ENCODE data around the gene CSMD2.

The CSMD2 gene

DNA sequence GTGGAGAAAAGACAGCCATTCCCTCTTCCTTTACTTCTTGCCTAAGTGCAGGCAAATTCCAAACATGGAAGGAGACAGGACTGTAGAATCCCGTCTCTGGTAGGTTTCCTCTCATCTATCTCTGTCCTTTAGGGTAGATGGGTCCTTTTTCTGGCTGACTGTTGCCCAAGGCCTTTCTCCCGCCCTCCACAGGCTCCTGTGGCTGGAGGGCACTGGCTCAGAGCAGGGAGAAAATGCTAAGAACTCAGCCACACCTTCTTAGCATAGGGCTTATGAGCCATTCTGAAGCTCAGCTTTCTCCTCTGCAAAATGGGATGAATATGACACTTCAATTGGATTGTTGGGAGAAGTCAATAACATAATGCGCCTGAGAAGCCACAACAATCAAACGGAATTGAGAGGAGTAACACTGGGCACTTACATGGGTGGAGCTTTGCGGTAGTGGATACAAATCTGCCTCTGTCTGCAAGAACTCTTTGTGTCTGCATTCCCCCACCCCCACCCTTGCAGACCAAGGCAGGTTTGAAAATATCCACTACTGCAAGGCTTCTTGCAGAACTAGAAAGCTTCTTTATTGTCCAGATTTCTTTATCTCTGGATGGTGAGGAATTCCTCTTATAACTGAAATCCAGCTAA lies 94.7 kb downstream of the CSMD2 start:
- Histone ChIP-seq H3K9ac (ENCODE audit: low read depth, low read length) (no peak overlapping the region), H3K79me2 (ENCODE audit: insufficient read depth, low read length) (no peaks in the 10 kb centered on the region), H3K9me3 (ENCODE audit: insufficient read depth, low read length, severe bottlenecking) (no peaks in the 10 kb centered on the region), H3K36me3 (ENCODE audit: insufficient read depth, low read length) (no peaks in the 10 kb centered on the region), H3K27me3 (ENCODE audit: insufficient read depth, low read length, poor library complexity) (peaks cover 3% of the 10 kb centered on the region), H2AFZ (ENCODE audit: low read depth, low read length) (no peak overlapping the region), H4K20me1 (ENCODE audit: insufficient read depth, low read length) (no peaks in the 10 kb centered on the region), H3K4me2 (ENCODE audit: insufficient read depth, low read length) (no peak overlapping the region), H3K4me3 (ENCODE audit: low read depth in 1 of 2, low read length in 2 of 2) (no peak overlapping the region), H3K27ac (ENCODE audit: low read length) (no peak overlapping the region), H3K4me1 (ENCODE audit: insufficient read depth, low read length) (no peaks in the 10 kb centered on the region)
- DNase-seq, result no peak
- ATAC-seq (ENCODE audit: insufficient read depth, low read depth), result no peak
- no peak for TF ChIP-seq EZH2 (IDR thresholded peaks at IDR 0.05; ENCODE audit: borderline replicate concordance, low read depth, low read length, severe bottlenecking)
- TF ChIP-seq, protein P1, sequence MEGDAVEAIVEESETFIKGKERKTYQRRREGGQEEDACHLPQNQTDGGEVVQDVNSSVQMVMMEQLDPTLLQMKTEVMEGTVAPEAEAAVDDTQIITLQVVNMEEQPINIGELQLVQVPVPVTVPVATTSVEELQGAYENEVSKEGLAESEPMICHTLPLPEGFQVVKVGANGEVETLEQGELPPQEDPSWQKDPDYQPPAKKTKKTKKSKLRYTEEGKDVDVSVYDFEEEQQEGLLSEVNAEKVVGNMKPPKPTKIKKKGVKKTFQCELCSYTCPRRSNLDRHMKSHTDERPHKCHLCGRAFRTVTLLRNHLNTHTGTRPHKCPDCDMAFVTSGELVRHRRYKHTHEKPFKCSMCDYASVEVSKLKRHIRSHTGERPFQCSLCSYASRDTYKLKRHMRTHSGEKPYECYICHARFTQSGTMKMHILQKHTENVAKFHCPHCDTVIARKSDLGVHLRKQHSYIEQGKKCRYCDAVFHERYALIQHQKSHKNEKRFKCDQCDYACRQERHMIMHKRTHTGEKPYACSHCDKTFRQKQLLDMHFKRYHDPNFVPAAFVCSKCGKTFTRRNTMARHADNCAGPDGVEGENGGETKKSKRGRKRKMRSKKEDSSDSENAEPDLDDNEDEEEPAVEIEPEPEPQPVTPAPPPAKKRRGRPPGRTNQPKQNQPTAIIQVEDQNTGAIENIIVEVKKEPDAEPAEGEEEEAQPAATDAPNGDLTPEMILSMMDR (IDR thresholded peaks at IDR 0.05; ENCODE audit: borderline replicate concordance, extremely low read depth, low read length, poor library complexity, severe bottlenecking), result no peak

DNA sequence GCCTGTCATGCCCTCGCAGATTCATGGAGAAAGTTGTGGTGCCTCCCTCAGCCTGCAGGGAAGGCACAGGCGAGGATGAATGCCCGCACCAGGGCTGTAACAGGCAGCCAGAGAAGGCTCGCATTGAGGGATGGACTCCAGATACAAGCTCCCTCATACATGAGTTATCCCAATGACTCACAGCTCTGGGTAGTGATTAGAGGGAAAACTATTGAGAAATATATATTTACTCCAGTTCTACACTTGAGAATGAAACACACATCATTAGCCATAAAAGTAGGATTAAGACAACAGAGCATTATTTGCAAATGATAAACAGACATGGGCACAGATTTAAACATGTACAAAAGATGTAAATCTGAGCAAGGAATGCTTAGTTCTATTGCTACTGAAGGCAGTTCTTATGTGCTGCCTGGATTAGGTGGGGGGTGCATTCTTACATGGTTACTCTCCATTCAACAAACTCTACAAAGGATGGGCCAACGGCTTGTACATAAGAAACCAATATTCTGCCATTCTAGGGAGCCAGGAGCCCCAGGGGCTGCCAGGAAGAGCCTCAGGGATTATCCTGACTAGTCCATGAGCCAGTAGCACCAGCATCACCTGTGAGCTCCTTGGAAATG lies 97.9 kb downstream of the CSMD2 start:
- H3K36me3 ChIP-seq (ENCODE audit: insufficient read depth, low read length), result no peaks in the 10 kb centered on the region

DNA sequence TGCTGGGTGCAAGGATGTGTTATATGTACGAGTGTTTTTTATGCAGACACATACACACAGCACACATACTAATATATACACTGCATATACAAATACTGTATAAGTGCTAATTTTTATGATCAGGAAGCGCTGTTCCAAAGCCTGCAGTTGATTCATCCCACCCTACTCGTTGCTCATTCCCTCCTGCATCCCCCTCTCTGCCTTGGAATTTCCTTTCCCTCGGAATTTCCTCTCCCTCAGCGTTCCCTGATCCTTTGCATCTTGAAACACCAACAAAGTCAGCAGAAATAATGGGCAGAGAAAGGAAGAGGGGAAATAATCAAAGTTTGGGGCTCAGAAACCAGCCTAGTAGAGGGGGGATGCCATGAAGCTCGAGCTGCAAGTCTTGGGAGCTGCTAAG lies 98.9 kb downstream of the CSMD2 start:
- peaks cover 3% of the 10 kb centered on the region for H3K27me3 ChIP-seq (ENCODE audit: insufficient read depth, low read length, poor library complexity)
- no peak for DNase-seq
- H4K20me1 ChIP-seq (ENCODE audit: insufficient read depth, low read length), result no peaks in the 10 kb centered on the region
- H2AFZ ChIP-seq (ENCODE audit: low read depth, low read length), result no peak overlapping the region
- no peaks in the 10 kb centered on the region for H3K4me1 ChIP-seq (ENCODE audit: insufficient read depth, low read length)
- no peaks in the 10 kb centered on the region for H3K36me3 ChIP-seq (ENCODE audit: insufficient read depth, low read length)
- H3K4me3 ChIP-seq (ENCODE audit: low read depth in 1 of 2, low read length in 2 of 2), result no peak overlapping the region
- H3K4me2 ChIP-seq (ENCODE audit: insufficient read depth, low read length), result no peak overlapping the region
- no peak overlapping the region for H3K27ac ChIP-seq (ENCODE audit: low read length)
- no peaks in the 10 kb centered on the region for H3K9me3 ChIP-seq (ENCODE audit: insufficient read depth, low read length, severe bottlenecking)
- no peak for ATAC-seq (ENCODE audit: insufficient read depth, low read depth)
- TF ChIP-seq, protein P1 (IDR thresholded peaks at IDR 0.05; ENCODE audit: borderline replicate concordance, extremely low read depth, low read length, poor library complexity, severe bottlenecking), result no peak
- TF ChIP-seq EZH2 (IDR thresholded peaks at IDR 0.05; ENCODE audit: borderline replicate concordance, low read depth, low read length, severe bottlenecking), result no peak
- no peaks in the 10 kb centered on the region for H3K79me2 ChIP-seq (ENCODE audit: insufficient read depth, low read length)
- H3K9ac ChIP-seq (ENCODE audit: low read depth, low read length), result no peak overlapping the region

More for the DNA sequence above, 97.9 kb downstream of the CSMD2 start:
- no peak overlapping the region for H3K4me2 ChIP-seq (ENCODE audit: insufficient read depth, low read length)
- no peaks in the 10 kb centered on the region for H3K79me2 ChIP-seq (ENCODE audit: insufficient read depth, low read length)
- no peak for DNase-seq
- no peaks in the 10 kb centered on the region for H4K20me1 ChIP-seq (ENCODE audit: insufficient read depth, low read length)
- no peak for ATAC-seq (ENCODE audit: insufficient read depth, low read depth)
- no peak overlapping the region for H3K9ac ChIP-seq (ENCODE audit: low read depth, low read length)
- H3K9me3 ChIP-seq (ENCODE audit: insufficient read depth, low read length, severe bottlenecking), result no peaks in the 10 kb centered on the region
- peaks cover 3% of the 10 kb centered on the region for H3K27me3 ChIP-seq (ENCODE audit: insufficient read depth, low read length, poor library complexity)
- no peak overlapping the region for H3K27ac ChIP-seq (ENCODE audit: low read length)
- TF ChIP-seq, protein P1 (IDR thresholded peaks at IDR 0.05; ENCODE audit: borderline replicate concordance, extremely low read depth, low read length, poor library complexity, severe bottlenecking), result no peak
- no peak for TF ChIP-seq EZH2 (IDR thresholded peaks at IDR 0.05; ENCODE audit: borderline replicate concordance, low read depth, low read length, severe bottlenecking)
- H3K4me3 ChIP-seq (ENCODE audit: low read depth in 1 of 2, low read length in 2 of 2), result no peak overlapping the region
- no peak overlapping the region for H2AFZ ChIP-seq (ENCODE audit: low read depth, low read length)
- no peaks in the 10 kb centered on the region for H3K4me1 ChIP-seq (ENCODE audit: insufficient read depth, low read length)
